BJ (cell line): ENCODE measurements around the gene MAL. TPM values are rescaled to one million over a fixed set of nuclear protein-coding genes. Genes with fewer than 3 reads are reported as not detected.

ENCODE experiments used
- CTCF ChIA-PET: fragments of 350-600 bp; formaldehyde crosslinking; extraction: SDS; loops from one replicate; lab custom pipeline; 2021; ENCODE audit warnings: antibody characterized with exemption, inconsistent platforms; lab: Yijun Ruan, JAX
- POLR2A ChIA-PET: fragments of 300-600 bp; sonication (Branson Sonifier 250); formaldehyde crosslinking; extraction: SDS; loops from one replicate; lab custom pipeline; 2021; ENCODE audit warnings: antibody characterized with exemption; lab: Charles Lee
- DNase-seq: peaks from one replicate; pipeline ENCODE4 v3.0.0-alpha.2; 2011; ENCODE audit warnings: low read depth
- H3K27me3 ChIP-seq: 2 replicates; pipeline ENCODE4 v1.6.0; 2011; ENCODE audit warnings: low read length; ENCODE audit not compliant: control insufficient read depth, insufficient read depth
- H3K36me3 ChIP-seq: 2 replicates; pipeline ENCODE4 v1.5.1; 2011; ENCODE audit warnings: low read length; ENCODE audit not compliant: control insufficient read depth, insufficient read depth
- H3K4me3 ChIP-seq: 2 replicates; pipeline ENCODE4 v1.5.1; 2011; ENCODE audit warnings: low read depth, mild to moderate bottlenecking, control low read depth, low read length
- polyA plus RNA-seq: library from polyadenylated mRNA; depleted of rRNA; stranded (reverse); fragments of >200 nt; gene quantifications from 2 replicates; pipeline ENCODE4 v1.2.3, GENCODE V29; 2011
- TF ChIP-seq, protein P1 (sequence below): IDR thresholded peaks from 2 replicates; pipeline ENCODE4 v1.5.1; 2011; ENCODE audit warnings: low read depth, mild to moderate bottlenecking, control low read depth, inconsistent platforms, low read length, moderate library complexity; ENCODE audit not compliant: insufficient read depth

Gene MAL
- polyA plus RNA-seq, 1 experiment = not detected

GRCh38 chr2:95054016-95054415 is 28.5 kb downstream of the MAL start:
- no peak overlapping the region for H3K4me3 ChIP-seq
- ChIA-PET POLR2A (no interaction called here), CTCF (interaction anchor here (1.2 to 2.4 kb wide), 4 partner anchors 10 to 28 kb away, joined by 3 to 9 read pairs (median 6); no protein-coding TSS in a partner anchor)
- H3K27me3 ChIP-seq = no peaks in the 10 kb centered on the region; the same call in 1 of the 2 replicates
- DNase-seq = no peak
- TF ChIP-seq, protein P1, sequence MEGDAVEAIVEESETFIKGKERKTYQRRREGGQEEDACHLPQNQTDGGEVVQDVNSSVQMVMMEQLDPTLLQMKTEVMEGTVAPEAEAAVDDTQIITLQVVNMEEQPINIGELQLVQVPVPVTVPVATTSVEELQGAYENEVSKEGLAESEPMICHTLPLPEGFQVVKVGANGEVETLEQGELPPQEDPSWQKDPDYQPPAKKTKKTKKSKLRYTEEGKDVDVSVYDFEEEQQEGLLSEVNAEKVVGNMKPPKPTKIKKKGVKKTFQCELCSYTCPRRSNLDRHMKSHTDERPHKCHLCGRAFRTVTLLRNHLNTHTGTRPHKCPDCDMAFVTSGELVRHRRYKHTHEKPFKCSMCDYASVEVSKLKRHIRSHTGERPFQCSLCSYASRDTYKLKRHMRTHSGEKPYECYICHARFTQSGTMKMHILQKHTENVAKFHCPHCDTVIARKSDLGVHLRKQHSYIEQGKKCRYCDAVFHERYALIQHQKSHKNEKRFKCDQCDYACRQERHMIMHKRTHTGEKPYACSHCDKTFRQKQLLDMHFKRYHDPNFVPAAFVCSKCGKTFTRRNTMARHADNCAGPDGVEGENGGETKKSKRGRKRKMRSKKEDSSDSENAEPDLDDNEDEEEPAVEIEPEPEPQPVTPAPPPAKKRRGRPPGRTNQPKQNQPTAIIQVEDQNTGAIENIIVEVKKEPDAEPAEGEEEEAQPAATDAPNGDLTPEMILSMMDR = no peak
- no peaks in the 10 kb centered on the region for H3K36me3 ChIP-seq

- TF ChIP-seq, protein P1 = no peak
- H3K4me3 ChIP-seq = no peak overlapping the region
- CTCF ChIA-PET = no interaction called here
- no peaks in the 10 kb centered on the region; the same call in 1 of the 2 replicates for H3K27me3 ChIP-seq
- H3K36me3 ChIP-seq = no peaks in the 10 kb centered on the region
- DNase-seq = no peak
- POLR2A ChIA-PET = no interaction called here
Observed at GRCh38 chr2:95055262-95055661, 29.8 kb downstream of the MAL start.

GRCh38 chr2:95056044-95056443 is 30.5 kb downstream of the MAL start:
- POLR2A ChIA-PET = no interaction called here
- Histone ChIP-seq H3K4me3 (no peak overlapping the region), H3K36me3 (no peaks in the 10 kb centered on the region), H3K27me3 (peaks cover 2% of the 10 kb centered on the region)
- TF ChIP-seq, protein P1 = no peak
- DNase-seq = no peak
- CTCF ChIA-PET = interaction anchor here (1.9 kb wide), 1 partner anchor 20 kb away, joined by 8 read pairs; no protein-coding TSS in a partner anchor

DNA sequence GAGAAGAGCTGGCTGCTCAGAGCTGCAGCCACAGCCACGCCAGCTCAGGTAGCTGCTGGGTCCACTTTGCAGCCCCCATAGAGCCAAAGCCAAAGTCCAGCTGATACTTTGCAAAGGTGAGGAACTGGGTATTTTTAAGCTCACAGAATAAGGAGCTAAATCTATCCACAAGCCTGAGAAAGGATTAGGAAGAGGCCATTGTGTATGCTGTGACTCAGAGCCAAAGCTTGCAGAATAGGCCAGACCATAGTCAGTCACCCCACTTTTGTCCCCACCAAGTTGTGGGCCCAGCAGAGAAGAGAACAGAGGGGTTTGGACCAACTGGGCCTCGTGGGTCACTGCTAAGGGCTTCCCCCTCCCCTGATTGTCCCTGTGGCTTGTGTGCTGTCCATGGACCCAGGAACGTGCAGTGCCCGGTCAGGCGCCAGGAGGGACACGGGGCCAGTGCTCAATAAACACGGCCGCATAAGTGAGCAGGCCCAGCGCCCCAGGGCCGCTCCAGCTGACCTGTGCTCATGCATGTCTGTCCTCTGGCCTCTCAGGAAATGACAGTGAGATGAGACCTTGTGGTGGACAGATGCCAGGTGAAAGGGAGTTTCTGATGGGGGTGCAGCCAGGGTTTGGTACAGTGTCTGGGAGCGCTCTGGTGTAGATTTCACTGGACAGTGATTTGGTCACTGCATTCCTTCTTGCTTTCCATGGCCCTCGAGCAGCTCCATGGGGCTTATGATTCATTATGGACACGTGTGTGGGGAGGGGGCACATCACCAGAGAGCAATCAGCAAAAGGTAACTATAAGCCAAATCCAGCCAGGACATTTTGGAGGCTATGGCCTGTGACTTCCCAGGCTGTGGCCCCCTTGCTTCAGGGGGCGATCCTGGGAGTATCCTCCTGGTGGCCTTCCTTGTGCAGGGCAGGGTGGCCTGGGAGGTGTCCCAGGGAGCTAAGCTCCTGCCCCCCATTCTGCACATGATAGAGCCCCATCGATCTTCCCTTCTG is 31.3 kb downstream of the MAL start:
- H3K36me3 ChIP-seq = no peaks in the 10 kb centered on the region
- DNase-seq = no peak
- POLR2A ChIA-PET = no interaction called here
- CTCF ChIA-PET = interaction anchor here (1.9 kb wide), 1 partner anchor 19 kb away, joined by 8 read pairs; no protein-coding TSS in a partner anchor
- no peak overlapping the region for H3K4me3 ChIP-seq
- TF ChIP-seq, protein P1 = no peak
- peaks cover 2% of the 10 kb centered on the region for H3K27me3 ChIP-seq

DNA sequence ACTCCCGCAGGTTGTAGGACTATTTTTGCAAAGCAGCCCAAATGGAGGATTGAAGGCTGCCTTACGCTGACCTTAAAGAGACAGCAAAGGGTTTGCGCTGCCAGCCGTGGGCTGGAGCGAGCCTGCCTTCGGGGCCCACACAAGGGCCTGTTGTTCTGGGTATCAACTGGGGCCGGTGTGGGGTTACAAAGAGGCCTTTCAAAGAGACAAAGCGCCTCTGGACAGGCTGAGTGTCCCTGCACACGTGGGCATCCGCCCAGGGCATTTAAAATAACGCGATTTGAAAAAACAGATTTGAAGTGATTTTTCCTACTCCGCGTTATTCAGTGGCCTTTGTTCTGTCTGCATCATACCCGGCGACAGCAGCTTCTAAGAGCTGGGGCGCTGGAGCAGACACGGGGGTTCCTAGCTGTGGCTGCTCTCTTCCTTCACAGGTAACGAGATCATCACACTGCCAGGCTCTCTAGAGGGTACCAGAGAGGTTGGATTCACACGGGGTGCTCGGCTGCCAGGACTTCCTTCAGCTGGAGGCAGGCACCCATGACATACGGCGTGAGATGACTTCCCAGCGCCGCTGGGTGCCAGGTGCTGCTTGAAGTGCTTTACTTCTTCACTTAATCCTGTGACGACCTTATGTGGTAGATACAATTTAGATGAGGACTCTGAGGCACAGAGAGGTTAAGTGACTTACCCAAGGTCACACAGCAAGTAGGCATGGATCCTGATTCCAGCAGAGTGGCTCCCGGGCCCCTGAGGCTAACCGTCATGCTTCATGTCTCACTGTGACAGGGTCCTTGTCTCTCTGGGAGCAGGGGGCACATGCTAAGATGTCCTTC is 32.2 kb downstream of the MAL start:
- Histone ChIP-seq H3K4me3 (no peak overlapping the region), H3K27me3 (peaks cover 2% of the 10 kb centered on the region), H3K36me3 (no peaks in the 10 kb centered on the region)
- DNase-seq = no peak
- TF ChIP-seq, protein P1 = no peak
- POLR2A ChIA-PET = no interaction called here
- CTCF ChIA-PET = interaction anchor here (1.9 kb wide), 1 partner anchor 18 kb away, joined by 8 read pairs; no protein-coding TSS in a partner anchor
